HG03095 (cell line): ENCODE data around the gene RIF1.

ENCODE experiments used
- ATAC-seq: cut with Tn5 transposase; IDR thresholded peaks from one replicate; pipeline ENCODE4 v1.9.1; 2021; ENCODE audit warnings: moderate library complexity; ENCODE audit not compliant: unreplicated experiment

RIF1 gene

DNA sequence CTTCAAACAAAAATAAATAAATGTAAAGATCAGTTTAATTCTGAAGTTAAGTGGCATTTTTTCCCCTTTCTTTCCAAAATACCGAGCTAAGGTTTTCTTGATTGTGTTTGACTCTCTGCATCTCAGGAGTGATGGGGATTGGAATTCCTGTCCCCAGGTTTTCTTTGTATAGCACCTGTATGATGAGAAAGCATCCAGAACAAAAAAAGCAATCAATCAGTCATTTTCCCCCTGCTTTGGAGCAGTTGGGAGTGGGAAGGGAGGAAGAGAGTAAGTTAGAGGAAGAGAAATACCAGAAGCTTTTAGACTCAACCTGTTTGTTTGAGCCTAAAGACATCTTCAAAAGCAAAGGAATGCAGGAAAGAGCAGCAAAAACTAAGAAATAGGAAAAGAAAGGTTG, 88.5 kb downstream of the RIF1 start:
- ATAC-seq, result no peak

DNA sequence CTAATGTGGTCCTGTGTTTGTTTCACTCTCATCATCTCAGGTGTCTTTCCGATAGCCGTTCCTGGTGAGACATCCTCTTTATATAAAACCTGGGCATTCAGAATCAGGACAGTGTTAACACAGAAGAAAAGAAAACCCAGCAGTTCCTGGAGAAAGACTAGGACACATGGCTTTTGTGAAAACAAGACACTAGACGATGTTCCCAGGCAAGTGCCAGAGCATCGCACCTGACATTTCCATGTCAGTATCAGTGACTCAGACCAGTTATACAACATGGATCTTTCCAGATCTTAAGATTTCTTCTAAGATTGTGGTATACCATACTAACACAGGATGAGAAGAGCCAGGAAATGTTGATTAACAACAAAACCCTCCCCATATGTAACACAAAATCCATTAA, 96.5 kb downstream of the RIF1 start:
- no peak for ATAC-seq

DNA sequence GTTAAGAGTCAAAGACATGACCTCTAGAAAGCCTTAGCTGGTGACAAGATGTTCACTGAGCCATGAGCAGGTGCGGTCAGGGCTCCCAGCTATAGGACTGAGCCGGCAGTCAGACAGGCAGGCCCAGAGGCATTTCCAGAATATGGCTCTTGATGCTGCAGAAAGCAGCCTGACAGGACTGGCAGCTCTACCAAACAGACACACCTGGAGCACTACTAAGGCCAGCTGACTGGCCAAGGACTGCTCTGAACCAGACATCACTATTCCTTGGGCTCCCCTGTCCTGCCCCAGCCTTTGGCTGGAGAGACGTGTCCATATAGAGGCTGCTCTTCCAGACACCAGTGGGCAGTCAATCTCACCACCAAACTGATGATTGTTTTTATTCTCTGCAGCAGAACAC, 98.8 kb downstream of the RIF1 start:
- ATAC-seq, result no peak

DNA sequence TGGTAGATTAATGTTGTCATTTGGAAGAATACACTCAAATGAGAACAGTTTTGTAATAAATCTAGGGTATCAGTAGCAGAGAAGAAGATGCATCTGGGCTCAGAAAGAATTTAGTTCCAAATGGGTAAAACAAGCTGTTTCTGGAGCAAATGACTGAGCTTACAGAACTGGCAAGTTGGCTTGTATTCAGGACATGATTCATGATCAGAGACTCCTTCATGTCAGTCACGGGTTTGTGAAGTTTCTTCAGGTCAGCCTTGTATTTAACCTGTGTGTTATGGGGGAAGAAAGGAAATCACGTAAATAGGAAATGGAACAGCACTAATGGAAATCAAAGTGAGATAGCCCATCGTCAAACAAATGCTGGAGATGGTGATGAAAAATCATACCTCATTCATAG, 109.1 kb downstream of the RIF1 start:
- no peak for ATAC-seq

DNA sequence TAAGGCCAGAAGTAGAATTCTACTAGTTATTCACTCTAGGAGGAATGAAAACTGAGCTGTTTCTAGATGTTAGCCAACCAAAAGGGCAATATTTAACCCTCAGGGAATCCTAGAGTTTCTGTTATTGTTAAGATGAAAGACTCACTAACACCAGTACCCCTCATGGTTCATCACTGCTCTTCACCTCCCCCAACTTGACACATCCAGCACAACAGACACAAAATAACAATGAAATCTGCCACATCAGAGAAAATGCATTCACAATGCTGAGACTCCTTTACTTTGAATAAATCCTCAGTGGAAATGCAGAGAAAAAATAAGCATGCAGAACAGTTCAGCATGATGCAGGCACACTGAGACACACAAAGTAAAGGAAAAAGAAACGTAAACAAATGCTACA, 111.3 kb downstream of the RIF1 start:
- ATAC-seq, result no peak

DNA sequence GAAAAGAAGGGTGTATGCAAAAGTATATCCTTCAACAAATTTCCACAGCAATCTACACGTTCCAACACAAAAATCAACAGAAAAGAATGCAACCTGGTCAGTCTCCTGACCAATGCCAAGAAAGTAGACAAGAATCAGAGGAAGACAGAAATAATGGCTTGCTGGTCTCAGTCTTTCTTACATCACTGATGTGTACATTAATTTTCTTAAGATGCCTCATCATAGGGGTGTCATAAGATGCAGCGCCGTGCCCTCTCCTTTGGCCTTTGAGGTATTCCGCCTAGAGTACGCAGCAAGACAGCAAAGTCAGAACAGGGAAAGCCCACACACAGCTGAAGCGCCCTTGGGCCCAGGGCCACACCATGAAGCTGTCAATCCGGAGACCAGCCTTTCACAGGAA, 112.9 kb downstream of the RIF1 start:
- ATAC-seq, result no peak

DNA sequence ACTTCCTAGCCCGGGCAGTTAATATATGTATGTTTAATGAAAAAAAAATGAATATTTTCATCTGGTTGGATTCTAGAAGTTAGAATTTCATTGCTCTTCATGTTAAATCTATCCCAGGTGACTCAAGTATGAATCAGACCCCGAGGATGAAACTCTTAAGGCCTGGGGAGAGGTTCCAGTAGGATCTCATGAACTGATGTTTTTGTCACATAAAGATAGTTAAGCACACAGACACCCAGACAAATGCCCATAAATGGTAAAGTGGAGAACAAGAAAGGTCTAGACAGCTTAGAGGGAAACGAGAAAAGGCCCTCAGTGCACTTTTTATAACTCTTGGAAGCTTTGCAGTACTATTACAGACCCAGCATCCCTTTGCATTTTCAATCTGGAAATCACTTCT, 114.1 kb downstream of the RIF1 start:
- ATAC-seq, result no peak

DNA sequence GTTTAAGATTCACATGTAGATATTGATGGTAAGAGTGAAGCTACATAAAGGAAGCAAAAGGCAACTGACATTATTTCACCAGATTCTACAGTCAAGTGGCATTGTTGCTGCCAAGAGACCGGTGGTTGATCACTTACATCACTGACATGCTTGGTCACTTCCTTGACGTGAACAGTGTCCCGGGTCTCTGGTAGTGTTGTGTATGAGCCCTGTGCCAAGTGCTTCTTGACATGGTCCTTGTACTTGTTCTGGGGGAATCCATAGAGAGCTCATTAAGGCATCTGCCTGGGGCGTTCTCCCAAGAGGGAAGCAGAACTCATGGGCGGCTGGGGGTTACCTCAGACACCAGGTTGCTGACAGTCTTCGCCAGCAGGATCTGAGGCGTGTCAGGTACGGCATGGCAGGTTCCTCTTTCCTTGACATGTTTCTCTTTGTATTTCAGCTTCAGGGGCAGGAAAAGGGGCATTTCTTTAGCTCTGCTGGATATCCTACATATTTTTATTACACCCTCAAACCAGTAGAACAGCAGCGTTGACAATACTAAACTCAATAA, 116.2 kb downstream of the RIF1 start:
- no peak for ATAC-seq

DNA sequence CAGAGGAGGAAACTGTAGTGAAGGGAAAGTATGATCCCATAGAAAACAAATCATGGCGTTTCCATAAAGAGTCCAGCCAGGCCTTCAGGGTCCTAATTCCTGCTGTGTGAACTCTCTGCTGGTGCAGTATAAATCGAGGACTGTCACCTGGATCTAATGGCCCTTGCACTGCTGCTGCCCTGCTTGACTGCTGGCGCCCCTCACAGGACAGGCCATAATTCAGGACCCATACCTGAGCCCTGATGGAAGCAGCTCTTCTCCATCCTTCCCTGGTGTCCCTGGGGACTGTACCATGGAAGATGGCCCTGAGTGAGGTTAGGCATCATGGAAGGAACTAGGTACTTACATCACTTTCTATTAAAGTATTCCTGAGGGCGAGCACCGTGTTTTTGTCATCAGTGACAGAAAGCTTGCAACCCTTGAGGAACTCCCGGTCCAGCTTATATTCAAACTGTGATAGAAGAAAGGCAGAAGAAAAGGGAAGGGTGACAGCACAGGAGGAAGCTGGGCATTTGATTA, 116.9 kb downstream of the RIF1 start:
- ATAC-seq, result no peak
